Epithelial cell of alveolus of lung (primary cell): ENCODE data around the gene AFF1. TPM values are rescaled to one million over a fixed set of nuclear protein-coding genes. Genes with fewer than 3 reads are reported as not detected.

Source experiments
- total RNA-seq: library from RNA; depleted of rRNA; stranded (reverse); fragments of >200 nt; gene quantifications from 2 replicates; pipeline ENCODE4 v1.2.1, GENCODE V29; 2015

Gene AFF1
- total RNA-seq = 10.9 and 17.4 TPM in 2 replicates

GRCh38 chr4:86934771-86935565 lies at the start of gene AFF1:
AFF1 (plus strand) TSS chr4:86935011; CDS start chr4:86948534, 13,523 bp downstream.

GRCh38 chr4:86891762-86892635 lies 42.8 kb upstream of the AFF1 start, which contains the start of gene C4orf36:
C4orf36 (minus strand) TSS chr4:86892422; CDS start chr4:86891520, 902 bp downstream.

Other genes with a start within 250 kb of the AFF1 start
- gene SLC10A6, start 85.6 kb upstream of the AFF1 start, total RNA-seq = 0.16 TPM in 1 of 2 replicates, not detected in the other
- gene C4orf36, start 42.6 kb upstream of the AFF1 start, total RNA-seq = 8.6 TPM in 1 of 2 replicates, not detected in the other